Left ventricle myocardium inferior (tissue), 1 donor: ENCODE data around the gene TMEM220. TPM values are rescaled to one million over a fixed set of nuclear protein-coding genes. Genes with fewer than 3 reads are reported as not detected.

ENCODE experiments used
- DNase-seq: peaks from one replicate; pipeline ENCODE4 v3.0.0-alpha.2; 2020
- H3K27ac ChIP-seq: fragments of 200-600 bp; replicated peaks from 2 replicates; pipeline ENCODE4 v1.8.0; 2021
- H3K27me3 ChIP-seq: fragments of 200-600 bp; 2 replicates; pipeline ENCODE4 v1.8.0; 2021; ENCODE audit warnings: low read depth
- H3K36me3 ChIP-seq: fragments of 200-600 bp; 2 replicates; pipeline ENCODE4 v1.8.0; 2021
- H3K4me1 ChIP-seq: fragments of 200-600 bp; 2 replicates; pipeline ENCODE4 v1.8.0; 2021
- H3K4me3 ChIP-seq: fragments of 200-600 bp; 2 replicates; pipeline ENCODE4 v1.8.0; 2021; ENCODE audit warnings: mild to moderate bottlenecking, moderate library complexity
- H3K9me3 ChIP-seq: fragments of 200-600 bp; replicated peaks from 2 replicates; pipeline ENCODE4 v1.8.0; 2021
- CTCF ChIP-seq: fragments of 200-600 bp; IDR thresholded peaks from 2 replicates; pipeline ENCODE4 v1.8.0; 2021; ENCODE audit warnings: antibody characterized with exemption, mild to moderate bottlenecking, borderline replicate concordance
- intact Hi-C: fragments of 100-400 bp; cut with micrococcal nuclease; formaldehyde crosslinking; loops from one replicate; pipeline ENCODE4 v1.11.0; 2022
- total RNA-seq: library from RNA; stranded (reverse); fragmentation: NEBNext Ultra II Directional; extraction: Animal tissue kit (Norgen Biotek cat#: 25700); gene quantifications from one replicate; pipeline ENCODE4 v1.2.1, GENCODE V29; 2021
- donor health status: DM: no; HTN: yes; CAD: no; lungs with severe emphysema.

The TMEM220 gene
- total RNA-seq, 1 donor from 2014 or later = 6.4 TPM

- Histone ChIP-seq H3K4me3 (no peak overlapping the region), H3K27me3 (peaks cover 10% of the 10 kb centered on the region), H3K36me3 (no peaks in the 10 kb centered on the region), H3K9me3 (no peaks in the 10 kb centered on the region), H3K27ac (no peak overlapping the region), H3K4me1 (no peaks in the 10 kb centered on the region)
- intact Hi-C loops = no loop called here
- no peak for DNase-seq
- no peak for TF ChIP-seq CTCF
Measured at GRCh38 chr17:10748531-10749181, 18.8 kb upstream of the TMEM220 start.

GRCh38 chr17:10745231-10745630 lies 15.4 kb upstream of the TMEM220 start:
- no peaks in the 10 kb centered on the region for H3K4me1 ChIP-seq
- TF ChIP-seq CTCF = no peak
- DNase-seq = no peak
- H3K36me3 ChIP-seq = no peaks in the 10 kb centered on the region
- intact Hi-C loops = no loop called here
- H3K9me3 ChIP-seq = no peaks in the 10 kb centered on the region
- H3K4me3 ChIP-seq = no peak overlapping the region
- no peaks in the 10 kb centered on the region for H3K27me3 ChIP-seq
- H3K27ac ChIP-seq = no peak overlapping the region

GRCh38 chr17:10744501-10745000 lies 14.7 kb upstream of the TMEM220 start:
- H3K27me3 ChIP-seq = no peaks in the 10 kb centered on the region
- no peak overlapping the region for H3K27ac ChIP-seq
- H3K9me3 ChIP-seq = no peaks in the 10 kb centered on the region
- H3K4me3 ChIP-seq = no peak overlapping the region
- DNase-seq = no peak
- no peaks in the 10 kb centered on the region for H3K4me1 ChIP-seq
- no peak for TF ChIP-seq CTCF
- no peaks in the 10 kb centered on the region for H3K36me3 ChIP-seq
- intact Hi-C loops = no loop called here

- Histone ChIP-seq H3K9me3 (no peaks in the 10 kb centered on the region), H3K4me3 (no peak overlapping the region), H3K27me3 (no peaks in the 10 kb centered on the region), H3K4me1 (peaks cover 2% of the 10 kb centered on the region), H3K27ac (peak overlapping the region; percentile 48), H3K36me3 (no peaks in the 10 kb centered on the region)
- no peak for TF ChIP-seq CTCF
- no peak for DNase-seq
- intact Hi-C loops = no loop called here
Measured at GRCh38 chr17:10743316-10744009, 13.6 kb upstream of the TMEM220 start.

- no peak for TF ChIP-seq CTCF
- H3K36me3 ChIP-seq = no peaks in the 10 kb centered on the region
- intact Hi-C loops = no loop called here
- H3K4me1 ChIP-seq = peaks cover 6% of the 10 kb centered on the region
- H3K9me3 ChIP-seq = no peaks in the 10 kb centered on the region
- no peak for DNase-seq
- no peak overlapping the region for H3K27ac ChIP-seq
- no peaks in the 10 kb centered on the region for H3K27me3 ChIP-seq
- no peak overlapping the region for H3K4me3 ChIP-seq
Measured at GRCh38 chr17:10742431-10742830, 12.6 kb upstream of the TMEM220 start.
